Fibroblast of lung (primary cell): ENCODE results near the gene MCFD2. TPM values are rescaled to one million over a fixed set of nuclear protein-coding genes. Genes with fewer than 3 reads are reported as not detected.

ENCODE experiments used
- DNase-seq, 2 donors: peaks; one replicate each; pipeline versions ENCODE4 v3.0.0 to v3.0.0-alpha.2; 2010; ENCODE audit warnings: low read depth in 2 of 2
- H2AFZ ChIP-seq: 2 replicates; pipeline ENCODE4 v1.5.1; 2012; ENCODE audit warnings: low read length, control low read depth, inconsistent platforms
- H3K27ac ChIP-seq: 2 replicates; pipeline ENCODE4 v1.5.1; 2011; ENCODE audit warnings: low read length, control low read depth; ENCODE audit not compliant: insufficient read depth
- H3K27me3 ChIP-seq: 2 replicates; pipeline ENCODE4 v1.5.1; 2011; ENCODE audit warnings: mild to moderate bottlenecking, low read length; ENCODE audit not compliant: control insufficient read depth, insufficient read depth
- H3K36me3 ChIP-seq: 2 replicates; pipeline ENCODE4 v1.5.1; 2011; ENCODE audit warnings: low read length; ENCODE audit not compliant: control insufficient read depth, insufficient read depth
- H3K4me1 ChIP-seq: 2 replicates; pipeline ENCODE4 v1.5.1; 2011; ENCODE audit warnings: low read length; ENCODE audit not compliant: control insufficient read depth, insufficient read depth; ENCODE audit errors: extremely low read depth
- H3K4me2 ChIP-seq: 2 replicates; pipeline ENCODE4 v1.5.1; 2011; ENCODE audit warnings: low read length, control low read depth; ENCODE audit not compliant: insufficient read depth; ENCODE audit errors: extremely low read depth
- H3K4me3 ChIP-seq, 4 experiments: fragments of 200-600 bp in 1 of 4; sonication (generic) in 1 of 4; replicated peaks in 1 of 4; 2 replicates each; pipeline ENCODE4 v1.5.1; 2011 to 2016; ENCODE audit warnings: low read length in 4 of 4, low read depth in 3 of 4, mild to moderate bottlenecking in 3 of 4, control low read depth in 2 of 4, inconsistent platforms in 1 of 4, mixed read lengths in 1 of 4; ENCODE audit not compliant: insufficient read depth in 1 of 4; ENCODE audit errors: control extremely low read depth in 1 of 4
- H3K79me2 ChIP-seq: 2 replicates; pipeline ENCODE4 v1.5.1; 2012; ENCODE audit warnings: mild to moderate bottlenecking, low read length, inconsistent platforms; ENCODE audit not compliant: control insufficient read depth, insufficient read depth
- H3K9ac ChIP-seq: 2 replicates; pipeline ENCODE4 v1.5.1; 2011; ENCODE audit warnings: mild to moderate bottlenecking, low read length, control low read depth; ENCODE audit not compliant: insufficient read depth
- H3K9me3 ChIP-seq: 2 replicates; pipeline ENCODE4 v1.5.1; 2012; ENCODE audit warnings: low read depth, low read length; ENCODE audit not compliant: control insufficient read depth, insufficient read depth
- H4K20me1 ChIP-seq: 2 replicates; pipeline ENCODE4 v1.5.1; 2011; ENCODE audit warnings: low read length; ENCODE audit not compliant: control insufficient read depth, insufficient read depth; ENCODE audit errors: extremely low read depth
- EZH2 ChIP-seq: IDR thresholded peaks from 2 replicates; pipeline ENCODE4 v1.5.1; 2012; ENCODE audit warnings: low read length, control low read depth, mild to moderate bottlenecking; ENCODE audit errors: missing control alignments
- polyA plus RNA-seq, 2 donors: library from polyadenylated mRNA; depleted of rRNA in 1 of 2; stranded (reverse) in 1 of 2; unstranded in 1 of 2; fragments of >200 nt; gene quantifications; 2 replicates each; pipeline ENCODE4 v1.2.1, GENCODE V29; 2011 to 2012; ENCODE audit warnings: missing spikeins in 1 of 2
- total RNA-seq: library from RNA; depleted of rRNA; stranded (reverse); fragments of >200 nt; gene quantifications from 2 replicates; pipeline ENCODE4 v1.2.1, GENCODE V29; 2014
- TF ChIP-seq, protein P1 (sequence below), 2 donors: IDR thresholded peaks in 1 of 2; conservative IDR thresholded peaks in 1 of 2; 1 replicate in 1 of 2; 2 replicates in 1 of 2; pipeline ENCODE4 v1.5.1; 2011 to 2012; ENCODE audit warnings: low read length in 2 of 2, control low read depth in 1 of 2, inconsistent platforms in 1 of 2, low read depth in 1 of 2, mild to moderate bottlenecking in 1 of 2

MCFD2 gene
- total and polyA plus RNA-seq, 2 donors (not counting 1 experiment from before 2014, with no cell fraction given) = 151 to 328 TPM

DNA sequence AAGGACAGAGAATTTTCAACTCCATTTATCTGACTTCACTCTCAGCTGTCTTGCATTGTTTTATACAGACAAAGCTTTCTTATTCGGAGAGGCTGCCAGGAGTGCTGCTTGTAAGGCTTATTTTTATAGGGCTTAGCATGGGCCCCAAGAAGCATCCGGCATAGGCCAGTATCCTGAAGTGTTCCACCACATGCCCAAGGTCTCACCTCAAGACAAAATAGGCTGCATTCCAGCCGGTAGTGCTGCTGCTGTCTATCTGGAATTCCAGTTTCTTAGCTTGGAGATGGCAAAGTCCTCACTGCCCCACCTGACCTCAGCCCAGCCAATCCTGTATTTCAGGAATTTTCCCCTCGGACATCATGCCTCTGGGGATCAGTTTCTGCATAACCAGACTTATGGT lies 47.6 kb upstream of the MCFD2 start:
- no peak overlapping the region for H3K27ac ChIP-seq
- peaks cover 1% of the 10 kb centered on the region for H3K79me2 ChIP-seq
- H2AFZ ChIP-seq = no peak overlapping the region

DNA sequence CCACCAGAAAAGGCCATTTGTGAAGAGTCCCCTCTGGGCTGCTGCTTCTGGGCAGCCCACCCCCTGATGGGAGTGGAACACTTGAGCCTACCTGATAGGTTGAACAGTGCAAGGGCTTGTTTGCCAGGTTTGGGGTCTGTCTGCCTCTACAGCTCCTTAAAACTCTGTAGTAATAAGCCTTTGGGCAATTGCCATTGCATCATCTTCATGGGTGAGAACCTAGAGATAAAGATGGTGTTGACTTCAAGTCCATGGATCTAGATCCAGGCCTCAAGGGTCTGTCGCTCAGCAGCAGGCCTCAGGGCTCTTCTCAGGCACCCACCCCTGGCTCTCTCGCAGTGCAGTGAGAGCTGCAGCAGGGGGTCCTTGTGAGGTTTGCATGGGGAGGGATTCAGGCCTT lies 47.1 kb upstream of the MCFD2 start:
- Histone ChIP-seq H2AFZ (no peak overlapping the region), H3K4me3 (no peak overlapping the region), H3K4me2 (no peak overlapping the region), H3K27me3 (no peaks in the 10 kb centered on the region), H3K27ac (no peak overlapping the region), H3K4me1 (peaks cover 9% of the 10 kb centered on the region), H3K9me3 (no peaks in the 10 kb centered on the region), H3K9ac (no peak overlapping the region), H3K36me3 (peaks cover 19% of the 10 kb centered on the region), H3K79me2 (no peaks in the 10 kb centered on the region), H4K20me1 (no peaks in the 10 kb centered on the region)
- TF ChIP-seq EZH2 = no peak
- TF ChIP-seq, protein P1, sequence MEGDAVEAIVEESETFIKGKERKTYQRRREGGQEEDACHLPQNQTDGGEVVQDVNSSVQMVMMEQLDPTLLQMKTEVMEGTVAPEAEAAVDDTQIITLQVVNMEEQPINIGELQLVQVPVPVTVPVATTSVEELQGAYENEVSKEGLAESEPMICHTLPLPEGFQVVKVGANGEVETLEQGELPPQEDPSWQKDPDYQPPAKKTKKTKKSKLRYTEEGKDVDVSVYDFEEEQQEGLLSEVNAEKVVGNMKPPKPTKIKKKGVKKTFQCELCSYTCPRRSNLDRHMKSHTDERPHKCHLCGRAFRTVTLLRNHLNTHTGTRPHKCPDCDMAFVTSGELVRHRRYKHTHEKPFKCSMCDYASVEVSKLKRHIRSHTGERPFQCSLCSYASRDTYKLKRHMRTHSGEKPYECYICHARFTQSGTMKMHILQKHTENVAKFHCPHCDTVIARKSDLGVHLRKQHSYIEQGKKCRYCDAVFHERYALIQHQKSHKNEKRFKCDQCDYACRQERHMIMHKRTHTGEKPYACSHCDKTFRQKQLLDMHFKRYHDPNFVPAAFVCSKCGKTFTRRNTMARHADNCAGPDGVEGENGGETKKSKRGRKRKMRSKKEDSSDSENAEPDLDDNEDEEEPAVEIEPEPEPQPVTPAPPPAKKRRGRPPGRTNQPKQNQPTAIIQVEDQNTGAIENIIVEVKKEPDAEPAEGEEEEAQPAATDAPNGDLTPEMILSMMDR (conservative IDR thresholded peaks at IDR 0.05 in 1 of 2, IDR thresholded peaks at IDR 0.05 in 1 of 2; ENCODE audit: low read depth in 1 of 2, low read length in 2 of 2) = no peak
- no peak for DNase-seq

More for the DNA sequence above, 47.6 kb upstream of the MCFD2 start:
- H3K9ac ChIP-seq = no peak overlapping the region
- H3K4me2 ChIP-seq = no peak overlapping the region
- H3K36me3 ChIP-seq = peaks cover 15% of the 10 kb centered on the region
- no peak for DNase-seq
- H4K20me1 ChIP-seq = no peaks in the 10 kb centered on the region
- H3K4me3 ChIP-seq = no peak overlapping the region
- H3K4me1 ChIP-seq = peaks cover 13% of the 10 kb centered on the region
- TF ChIP-seq EZH2 = no peak
- TF ChIP-seq, protein P1 (conservative IDR thresholded peaks at IDR 0.05 in 1 of 2, IDR thresholded peaks at IDR 0.05 in 1 of 2; ENCODE audit: low read depth in 1 of 2, low read length in 2 of 2) = no peak
- no peaks in the 10 kb centered on the region for H3K27me3 ChIP-seq
- no peaks in the 10 kb centered on the region for H3K9me3 ChIP-seq

- H3K4me3 ChIP-seq = no peak overlapping the region
- H3K4me1 ChIP-seq = peaks cover 11% of the 10 kb centered on the region
- H3K27ac ChIP-seq = no peak overlapping the region
- H3K79me2 ChIP-seq = peaks cover 3% of the 10 kb centered on the region
- no peak overlapping the region for H2AFZ ChIP-seq
- no peaks in the 10 kb centered on the region for H3K27me3 ChIP-seq
- no peak overlapping the region for H3K4me2 ChIP-seq
- no peaks in the 10 kb centered on the region for H4K20me1 ChIP-seq
- TF ChIP-seq EZH2 = no peak
- TF ChIP-seq, protein P1 (conservative IDR thresholded peaks at IDR 0.05 in 1 of 2, IDR thresholded peaks at IDR 0.05 in 1 of 2; ENCODE audit: low read depth in 1 of 2, low read length in 2 of 2) = no peak
- no peak for DNase-seq
- H3K36me3 ChIP-seq = peaks cover 35% of the 10 kb centered on the region
- H3K9me3 ChIP-seq = no peaks in the 10 kb centered on the region
- no peak overlapping the region for H3K9ac ChIP-seq
Measured at GRCh38 chr2:46960618-46961017, 45.0 kb upstream of the MCFD2 start.
